ENCODE results near the gene HLF. TPM values are rescaled to one million over a fixed set of nuclear protein-coding genes. Genes with fewer than 3 reads are reported as not detected.

HLF gene
- polyA plus RNA-seq, 2 donors: 6.4 to 12.7 TPM

DNA sequence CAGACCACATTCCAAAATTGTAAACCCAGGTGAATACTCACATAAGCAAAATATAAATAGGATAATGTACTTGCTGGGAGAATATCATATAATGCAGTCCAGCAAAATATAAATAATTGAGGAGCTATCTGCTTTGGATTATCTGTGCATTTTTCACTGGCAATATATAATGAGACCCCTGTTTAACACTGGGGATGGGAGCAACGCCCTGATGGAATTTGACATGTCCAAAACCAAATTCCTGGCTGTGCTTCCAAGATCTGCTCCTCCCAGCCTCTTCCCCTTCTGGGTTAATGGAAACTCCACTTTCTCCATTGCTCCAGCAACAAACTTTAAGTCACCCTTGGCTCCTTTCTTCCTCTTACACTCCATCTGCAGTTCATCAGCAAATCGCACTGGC, 35.5 kb upstream of the HLF start:
- Histone ChIP-seq H3K9me3 (ENCODE audit: control insufficient read depth in 2 of 2, insufficient read depth in 1 of 2, low read depth in 1 of 2, low read length in 1 of 2) (no peaks in the 10 kb centered on the region), H3K27ac (ENCODE audit: low read depth in 2 of 2, low read length in 1 of 2) (no peak overlapping the region), H3K27me3 (ENCODE audit: control insufficient read depth in 1 of 2, insufficient read depth in 2 of 2, low read length in 2 of 2) (no peaks in the 10 kb centered on the region), H3K4me1 (ENCODE audit: control insufficient read depth in 2 of 2, insufficient read depth in 2 of 2, low read length in 1 of 2) (no peaks in the 10 kb centered on the region), H3K36me3 (ENCODE audit: control insufficient read depth in 2 of 2, insufficient read depth in 2 of 2, low read length in 1 of 2) (no peaks in the 10 kb centered on the region), H3K4me3 (ENCODE audit: low read depth in 1 of 2, low read length in 2 of 2) (no peak overlapping the region)
- WGBS, 2 donors: 67 to 82% methylated on average over 2 of the region's 2 CpGs

DNA sequence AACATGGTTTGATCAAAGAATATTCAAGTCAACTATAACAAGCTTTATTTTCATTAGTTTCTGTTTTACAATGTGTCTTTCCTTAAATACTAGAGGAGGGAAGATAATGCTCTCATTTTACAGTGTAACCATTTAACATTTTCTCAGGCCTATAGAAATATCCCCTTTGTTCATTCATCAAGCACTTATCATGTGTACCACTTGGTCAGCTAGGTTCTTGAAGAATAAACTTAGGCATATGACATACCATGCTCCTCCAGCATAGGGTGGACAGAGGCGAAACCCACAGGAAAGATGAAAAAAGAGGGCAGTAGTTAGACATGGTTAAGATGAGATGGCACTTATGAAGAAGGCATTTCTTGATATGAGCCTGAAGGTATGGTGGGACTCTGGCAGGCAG, 34.0 kb upstream of the HLF start:
- Histone ChIP-seq H3K36me3 (ENCODE audit: control insufficient read depth in 2 of 2, insufficient read depth in 2 of 2, low read length in 1 of 2) (no peaks in the 10 kb centered on the region), H3K4me3 (ENCODE audit: low read depth in 1 of 2, low read length in 2 of 2) (no peak overlapping the region), H3K27ac (ENCODE audit: low read depth in 2 of 2, low read length in 1 of 2) (no peak overlapping the region), H3K27me3 (ENCODE audit: control insufficient read depth in 1 of 2, insufficient read depth in 2 of 2, low read length in 2 of 2) (no peaks in the 10 kb centered on the region), H3K9me3 (ENCODE audit: control insufficient read depth in 2 of 2, insufficient read depth in 1 of 2, low read depth in 1 of 2, low read length in 1 of 2) (no peaks in the 10 kb centered on the region), H3K4me1 (ENCODE audit: control insufficient read depth in 2 of 2, insufficient read depth in 2 of 2, low read length in 1 of 2) (no peaks in the 10 kb centered on the region)
- 86 to 94% methylated on average over 1 of the region's 1 CpG for WGBS, 2 donors

DNA sequence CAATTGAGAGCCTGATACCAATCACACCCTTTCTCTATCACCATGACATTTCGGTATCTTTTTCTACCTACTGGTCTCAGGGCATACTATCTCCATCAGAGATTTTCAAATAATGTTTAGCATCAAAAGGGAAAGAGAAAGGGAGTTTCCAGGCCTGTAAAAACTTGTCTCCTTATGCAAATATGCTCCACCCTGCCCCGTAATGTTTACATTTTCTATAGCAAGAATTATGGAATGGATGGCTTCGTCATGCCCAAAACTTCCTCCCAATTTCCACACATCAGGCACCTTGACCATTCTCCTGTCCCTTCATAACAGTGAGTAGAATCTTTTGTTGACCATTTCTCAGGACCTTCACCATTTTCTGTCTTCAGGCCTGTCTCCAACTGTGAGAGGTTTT, 30.9 kb upstream of the HLF start:
- Histone ChIP-seq H3K27ac (ENCODE audit: low read depth in 2 of 2, low read length in 1 of 2) (peak overlapping the region; percentile 26 to 29), H3K9me3 (ENCODE audit: control insufficient read depth in 2 of 2, insufficient read depth in 1 of 2, low read depth in 1 of 2, low read length in 1 of 2) (no peaks in the 10 kb centered on the region), H3K4me3 (ENCODE audit: low read depth in 1 of 2, low read length in 2 of 2) (no peak overlapping the region), H3K27me3 (ENCODE audit: control insufficient read depth in 1 of 2, insufficient read depth in 2 of 2, low read length in 2 of 2) (no peaks in the 10 kb centered on the region), H3K4me1 (ENCODE audit: control insufficient read depth in 2 of 2, insufficient read depth in 2 of 2, low read length in 1 of 2) (no peaks in the 10 kb centered on the region), H3K36me3 (ENCODE audit: control insufficient read depth in 2 of 2, insufficient read depth in 2 of 2, low read length in 1 of 2) (no peaks in the 10 kb centered on the region)
- 54 to 64% methylated on average over 3 of the region's 3 CpGs for WGBS, 2 donors

DNA sequence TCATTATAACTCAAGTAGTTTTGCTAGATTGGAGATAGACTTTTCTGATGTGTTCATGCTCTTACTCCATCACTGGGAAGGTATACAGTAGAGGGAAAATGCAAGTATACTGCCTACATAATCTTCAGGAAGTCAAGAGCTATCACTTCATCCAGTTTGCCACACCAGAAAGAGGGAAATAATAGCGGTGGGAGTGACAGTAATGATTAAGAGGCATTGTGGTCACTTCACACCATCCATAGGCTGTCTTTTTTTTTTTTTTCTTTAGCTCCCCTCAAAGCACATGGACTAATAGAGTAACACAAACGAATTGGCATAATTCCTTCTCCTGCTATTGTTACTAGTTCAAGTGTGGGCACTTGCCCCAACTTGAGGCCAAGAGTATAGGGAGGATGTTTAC, 28.4 kb upstream of the HLF start:
- H3K27me3 ChIP-seq (ENCODE audit: control insufficient read depth in 1 of 2, insufficient read depth in 2 of 2, low read length in 2 of 2): no peaks in the 10 kb centered on the region
- peaks cover 0 to 2% of the 10 kb centered on the region in 2 donors for H3K4me1 ChIP-seq (ENCODE audit: control insufficient read depth in 2 of 2, insufficient read depth in 2 of 2, low read length in 1 of 2)
- no peaks in the 10 kb centered on the region for H3K36me3 ChIP-seq (ENCODE audit: control insufficient read depth in 2 of 2, insufficient read depth in 2 of 2, low read length in 1 of 2)
- H3K27ac ChIP-seq (ENCODE audit: low read depth in 2 of 2, low read length in 1 of 2): peak overlapping the region in 1 of 2 donors; percentile 46
- no peaks in the 10 kb centered on the region for H3K9me3 ChIP-seq (ENCODE audit: control insufficient read depth in 2 of 2, insufficient read depth in 1 of 2, low read depth in 1 of 2, low read length in 1 of 2)
- WGBS, 2 donors: 39 to 62% methylated on average over 2 of the region's 2 CpGs
- no peak overlapping the region for H3K4me3 ChIP-seq (ENCODE audit: low read depth in 1 of 2, low read length in 2 of 2)

DNA sequence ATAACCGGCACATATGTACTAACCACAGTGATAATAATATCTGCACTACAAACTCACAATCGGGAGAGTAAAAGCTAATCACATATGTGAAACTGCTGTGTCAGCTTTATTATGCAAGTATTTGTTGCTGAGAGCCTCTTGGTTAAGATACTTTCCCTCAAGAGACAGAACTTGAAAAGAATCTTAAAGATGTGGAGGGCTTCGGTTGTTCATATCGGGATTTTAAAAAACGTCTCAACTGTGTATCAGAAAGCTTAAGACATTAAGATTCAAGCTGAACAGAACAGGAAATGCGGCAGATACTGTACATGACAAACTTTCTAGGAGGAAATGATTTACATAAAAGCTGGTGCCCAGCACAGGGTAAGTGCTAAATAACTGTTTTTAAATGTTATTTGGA, 27.5 kb upstream of the HLF start:
- Histone ChIP-seq H3K9me3 (ENCODE audit: control insufficient read depth in 2 of 2, insufficient read depth in 1 of 2, low read depth in 1 of 2, low read length in 1 of 2) (no peaks in the 10 kb centered on the region), H3K36me3 (ENCODE audit: control insufficient read depth in 2 of 2, insufficient read depth in 2 of 2, low read length in 1 of 2) (no peaks in the 10 kb centered on the region), H3K4me1 (ENCODE audit: control insufficient read depth in 2 of 2, insufficient read depth in 2 of 2, low read length in 1 of 2) (peaks cover 0 to 2% of the 10 kb centered on the region in 2 donors), H3K4me3 (ENCODE audit: low read depth in 1 of 2, low read length in 2 of 2) (no peak overlapping the region), H3K27ac (ENCODE audit: low read depth in 2 of 2, low read length in 1 of 2) (peak overlapping the region in 1 of 2 donors; percentile 46), H3K27me3 (ENCODE audit: control insufficient read depth in 1 of 2, insufficient read depth in 2 of 2, low read length in 2 of 2) (no peaks in the 10 kb centered on the region)
- 20 to 34% methylated on average over 6 of the region's 6 CpGs for WGBS, 2 donors

DNA sequence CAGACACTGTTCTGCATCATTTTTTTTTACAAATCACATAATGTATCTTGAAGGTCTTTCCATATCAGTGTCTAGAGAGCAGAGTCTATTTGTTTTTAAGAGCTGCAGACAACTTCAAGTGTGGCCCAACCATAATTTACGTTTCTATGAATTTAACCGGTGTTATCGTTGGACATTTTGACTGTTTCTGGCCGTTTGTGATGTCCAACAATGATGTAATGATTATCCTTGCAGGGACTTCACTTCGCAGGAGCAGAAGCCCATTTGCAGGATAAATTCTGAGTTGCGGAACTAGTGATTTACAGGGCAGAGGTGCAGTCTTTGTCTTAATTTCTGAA, 26.9 kb upstream of the HLF start:
- 8 to 18% methylated on average over 6 of the region's 6 CpGs for WGBS, 2 donors
- Histone ChIP-seq H3K4me1 (ENCODE audit: control insufficient read depth in 2 of 2, insufficient read depth in 2 of 2, low read length in 1 of 2) (peaks cover 0 to 2% of the 10 kb centered on the region in 2 donors), H3K4me3 (ENCODE audit: low read depth in 1 of 2, low read length in 2 of 2) (peak overlapping the region in 1 of 2 donors; percentile 51), H3K9me3 (ENCODE audit: control insufficient read depth in 2 of 2, insufficient read depth in 1 of 2, low read depth in 1 of 2, low read length in 1 of 2) (no peaks in the 10 kb centered on the region), H3K27ac (ENCODE audit: low read depth in 2 of 2, low read length in 1 of 2) (peak overlapping the region; percentile 80 to 85), H3K36me3 (ENCODE audit: control insufficient read depth in 2 of 2, insufficient read depth in 2 of 2, low read length in 1 of 2) (no peaks in the 10 kb centered on the region), H3K27me3 (ENCODE audit: control insufficient read depth in 1 of 2, insufficient read depth in 2 of 2, low read length in 2 of 2) (no peaks in the 10 kb centered on the region)

DNA sequence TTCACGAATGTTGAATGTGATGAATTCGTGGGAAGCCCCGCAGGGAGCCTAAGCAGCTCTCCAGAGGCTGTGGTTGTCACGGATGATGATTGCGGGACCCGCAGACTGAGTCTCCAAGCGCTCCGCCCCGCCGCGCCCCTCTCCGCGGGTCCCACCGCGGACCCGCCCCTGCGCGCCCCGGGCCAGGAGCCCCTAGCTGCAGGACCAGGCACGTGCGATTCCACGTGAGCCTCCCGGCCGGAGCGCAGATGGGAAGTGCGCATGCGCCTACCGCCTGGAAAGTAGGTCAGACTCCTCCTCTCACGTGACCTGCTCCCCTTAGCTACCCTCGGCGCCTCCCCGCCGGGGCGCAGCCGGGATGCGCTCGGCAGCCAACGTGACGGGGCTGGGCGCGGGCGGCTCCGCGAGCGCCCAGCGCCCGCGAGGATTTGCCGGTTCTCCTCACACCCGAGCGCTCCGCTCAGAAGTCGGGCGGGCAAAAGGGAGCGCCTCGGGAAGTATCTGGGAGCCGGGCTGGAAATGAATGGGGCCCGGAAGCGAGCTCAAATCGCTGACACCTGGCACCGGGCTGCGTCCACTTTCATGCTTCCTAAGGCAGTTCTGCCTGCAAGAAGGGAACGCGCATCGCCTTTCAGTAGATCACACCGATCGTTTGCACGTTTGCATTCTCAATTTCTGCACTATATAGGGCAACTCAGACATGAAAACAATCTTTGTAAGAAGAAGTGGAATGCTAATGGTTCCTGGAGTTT, 26.4 kb upstream of the HLF start:
- Histone ChIP-seq H3K27me3 (ENCODE audit: control insufficient read depth in 1 of 2, insufficient read depth in 2 of 2, low read length in 2 of 2) (no peaks in the 10 kb centered on the region), H3K27ac (ENCODE audit: low read depth in 2 of 2, low read length in 1 of 2) (peak overlapping the region; percentile 80 to 85), H3K4me1 (ENCODE audit: control insufficient read depth in 2 of 2, insufficient read depth in 2 of 2, low read length in 1 of 2) (peaks cover 0 to 2% of the 10 kb centered on the region in 2 donors)

DNA sequence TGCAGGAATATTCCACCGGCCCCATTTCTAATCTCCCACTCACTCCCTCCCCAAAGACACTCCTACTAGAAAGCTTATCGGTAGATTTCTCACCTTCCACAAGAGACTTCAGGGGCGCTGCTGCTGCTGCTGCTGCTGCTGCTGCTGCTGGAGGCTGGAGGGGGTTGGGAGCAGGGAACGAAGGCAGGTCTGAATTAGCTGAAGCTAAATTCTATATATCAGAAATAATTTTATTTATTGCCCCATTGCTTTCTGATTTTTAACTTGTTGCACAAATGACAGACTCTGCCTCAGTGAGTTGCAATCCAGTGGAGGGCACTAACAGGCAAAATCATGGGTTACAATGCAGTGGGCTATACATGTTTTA, 25.8 kb upstream of the HLF start:
- H3K4me3 ChIP-seq (ENCODE audit: low read depth in 1 of 2, low read length in 2 of 2): peak overlapping the region; percentile 50 to 51
- 1 to 3% methylated on average over 4 of the region's 4 CpGs for WGBS, 2 donors

More for the DNA sequence above, 26.4 kb upstream of the HLF start:
- Histone ChIP-seq H3K36me3 (ENCODE audit: control insufficient read depth in 2 of 2, insufficient read depth in 2 of 2, low read length in 1 of 2) (no peaks in the 10 kb centered on the region), H3K9me3 (ENCODE audit: control insufficient read depth in 2 of 2, insufficient read depth in 1 of 2, low read depth in 1 of 2, low read length in 1 of 2) (no peaks in the 10 kb centered on the region), H3K4me3 (ENCODE audit: low read depth in 1 of 2, low read length in 2 of 2) (peak overlapping the region; percentile 50 to 51)
- 1% methylated on average over 52 to 68 of the region's 68 CpGs for WGBS, 2 donors

DNA sequence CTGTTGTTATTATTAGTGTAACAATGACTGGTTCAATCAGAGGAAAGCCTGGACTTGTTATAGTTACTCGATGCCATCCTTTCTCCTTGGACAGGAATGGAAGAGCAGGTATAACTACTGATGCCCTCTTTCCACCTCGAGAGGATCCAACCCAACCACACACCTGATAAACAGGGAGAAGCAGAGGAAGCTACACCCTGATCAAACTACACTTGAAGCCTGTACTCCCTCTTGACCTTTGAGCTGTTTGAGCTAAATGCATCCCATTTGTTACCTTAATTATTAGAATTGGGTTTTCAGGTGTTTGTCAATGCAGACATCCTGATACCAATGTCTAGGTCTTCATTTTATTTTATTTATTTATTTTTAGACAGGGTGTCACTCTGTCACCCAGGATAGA, 23.7 kb upstream of the HLF start:
- H3K9me3 ChIP-seq (ENCODE audit: control insufficient read depth in 2 of 2, insufficient read depth in 1 of 2, low read depth in 1 of 2, low read length in 1 of 2): no peaks in the 10 kb centered on the region
- H3K36me3 ChIP-seq (ENCODE audit: control insufficient read depth in 2 of 2, insufficient read depth in 2 of 2, low read length in 1 of 2): no peaks in the 10 kb centered on the region
- 52 to 54% methylated on average over 2 of the region's 2 CpGs for WGBS, 2 donors
- no peak overlapping the region for H3K27ac ChIP-seq (ENCODE audit: low read depth in 2 of 2, low read length in 1 of 2)
- H3K4me1 ChIP-seq (ENCODE audit: control insufficient read depth in 2 of 2, insufficient read depth in 2 of 2, low read length in 1 of 2): peaks cover 0 to 2% of the 10 kb centered on the region in 2 donors
- no peak overlapping the region for H3K4me3 ChIP-seq (ENCODE audit: low read depth in 1 of 2, low read length in 2 of 2)
- no peaks in the 10 kb centered on the region for H3K27me3 ChIP-seq (ENCODE audit: control insufficient read depth in 1 of 2, insufficient read depth in 2 of 2, low read length in 2 of 2)

More for the DNA sequence above, 25.8 kb upstream of the HLF start:
- H3K27me3 ChIP-seq (ENCODE audit: control insufficient read depth in 1 of 2, insufficient read depth in 2 of 2, low read length in 2 of 2): no peaks in the 10 kb centered on the region
- no peaks in the 10 kb centered on the region for H3K9me3 ChIP-seq (ENCODE audit: control insufficient read depth in 2 of 2, insufficient read depth in 1 of 2, low read depth in 1 of 2, low read length in 1 of 2)
- peaks cover 0 to 2% of the 10 kb centered on the region in 2 donors for H3K4me1 ChIP-seq (ENCODE audit: control insufficient read depth in 2 of 2, insufficient read depth in 2 of 2, low read length in 1 of 2)
- peak overlapping the region; percentile 54 to 81 for H3K27ac ChIP-seq (ENCODE audit: low read depth in 2 of 2, low read length in 1 of 2)
- H3K36me3 ChIP-seq (ENCODE audit: control insufficient read depth in 2 of 2, insufficient read depth in 2 of 2, low read length in 1 of 2): no peaks in the 10 kb centered on the region

DNA sequence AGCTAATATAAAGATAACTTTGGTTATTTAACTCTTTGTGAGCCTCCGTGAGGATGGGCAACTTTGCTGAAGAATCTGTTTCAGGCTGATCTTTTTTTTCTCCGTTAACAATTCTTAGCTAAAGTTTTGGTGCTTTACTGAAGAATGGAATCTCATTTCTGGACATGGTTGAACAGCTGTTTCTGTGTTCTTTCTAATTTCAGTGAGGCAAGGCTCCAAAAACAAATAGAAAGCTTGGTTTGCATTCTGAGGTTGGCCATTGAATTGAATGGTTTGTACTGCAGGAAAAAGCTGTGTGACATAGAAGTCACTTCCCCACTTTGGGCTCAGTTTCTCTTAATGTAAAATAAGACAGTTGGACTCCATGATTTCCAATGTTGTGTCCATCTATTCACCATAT, 22.3 kb upstream of the HLF start:
- Histone ChIP-seq H3K27me3 (ENCODE audit: control insufficient read depth in 1 of 2, insufficient read depth in 2 of 2, low read length in 2 of 2) (no peaks in the 10 kb centered on the region), H3K36me3 (ENCODE audit: control insufficient read depth in 2 of 2, insufficient read depth in 2 of 2, low read length in 1 of 2) (no peaks in the 10 kb centered on the region), H3K27ac (ENCODE audit: low read depth in 2 of 2, low read length in 1 of 2) (no peak overlapping the region), H3K4me1 (ENCODE audit: control insufficient read depth in 2 of 2, insufficient read depth in 2 of 2, low read length in 1 of 2) (peaks cover 0 to 2% of the 10 kb centered on the region in 2 donors), H3K9me3 (ENCODE audit: control insufficient read depth in 2 of 2, insufficient read depth in 1 of 2, low read depth in 1 of 2, low read length in 1 of 2) (no peaks in the 10 kb centered on the region), H3K4me3 (ENCODE audit: low read depth in 1 of 2, low read length in 2 of 2) (no peak overlapping the region)
- 85 to 89% methylated on average over 2 of the region's 2 CpGs for WGBS, 2 donors

Measured in esophagus (tissue), 2 donors.